Dermis microvascular lymphatic vessel endothelial cell (primary cell): ENCODE measurements around the gene FOXL3. TPM values are rescaled to one million over a fixed set of nuclear protein-coding genes. Genes with fewer than 3 reads are reported as not detected.
"Not testable (repeated sequence)": the region's sequence is repeated elsewhere in the genome, so short reads cannot be mapped to it uniquely, and the experiment has no call there.

Source experiments
- DNase-seq, 2 donors: peaks; one replicate each; pipeline versions ENCODE4 v3.0.0 to v3.0.0-alpha.2; 2010; ENCODE audit warnings: low read depth in 2 of 2
- total RNA-seq: library from RNA; depleted of rRNA; stranded (reverse); fragments of >200 nt; gene quantifications from 2 replicates; pipeline ENCODE4 v1.2.1, GENCODE V29; 2014

Gene FOXL3
- total RNA-seq, 1 donor from 2014 or later, result not detected

GRCh38 chr7:289209-289755, 688 bp upstream of the FOXL3 start:
- DNase-seq, result no peak

GRCh38 chr7:290554-291372, 793 bp downstream of the FOXL3 start:
- DNase-seq, result no peak

GRCh38 chr7:291373-292092, 1.6 kb downstream of the FOXL3 start:
- no peak for DNase-seq

- DNase-seq, result no peak
These were observed 2.3 kb downstream of the FOXL3 start for GRCh38 chr7:292226-292625.

- DNase-seq, result no peak
These were observed 2.9 kb downstream of the FOXL3 start for GRCh38 chr7:292826-293225.

- no peak for DNase-seq
These were observed 3.9 kb downstream of the FOXL3 start for GRCh38 chr7:293681-294439.

GRCh38 chr7:294440-295154, 4.6 kb downstream of the FOXL3 start:
- no peak for DNase-seq

GRCh38 chr7:295155-296154, 5.5 kb downstream of the FOXL3 start:
- DNase-seq, result no peak

- DNase-seq, result no peak
These were observed 6.5 kb downstream of the FOXL3 start for GRCh38 chr7:296373-296945.

- DNase-seq, result not testable (repeated sequence)
These were observed 7.2 kb downstream of the FOXL3 start for GRCh38 chr7:297141-297540.

- DNase-seq, result no peak
These were observed 7.8 kb downstream of the FOXL3 start for GRCh38 chr7:297611-298374.

GRCh38 chr7:298375-298702, 8.4 kb downstream of the FOXL3 start:
- no peak for DNase-seq

- DNase-seq, result no peak
These were observed 8.8 kb downstream of the FOXL3 start for GRCh38 chr7:298743-299142.

GRCh38 chr7:299169-299568, 9.2 kb downstream of the FOXL3 start:
- DNase-seq, result no peak

- no peak for DNase-seq
These were observed 9.7 kb downstream of the FOXL3 start for GRCh38 chr7:299628-300027.

GRCh38 chr7:300048-300447, 10.1 kb downstream of the FOXL3 start:
- DNase-seq, result no peak

- no peak for DNase-seq
These were observed 10.7 kb downstream of the FOXL3 start for GRCh38 chr7:300546-301290.

- no peak for DNase-seq
These were observed 11.5 kb downstream of the FOXL3 start for GRCh38 chr7:301291-302053.
